ENCODE results near the gene SOAT2. TPM values are rescaled to one million over a fixed set of nuclear protein-coding genes. Genes with fewer than 3 reads are reported as not detected.

The SOAT2 gene
- total and polyA plus RNA-seq, 2 donors (not counting 3 experiments of a cell fraction or from before 2014, with no cell fraction given): not detected

DNA sequence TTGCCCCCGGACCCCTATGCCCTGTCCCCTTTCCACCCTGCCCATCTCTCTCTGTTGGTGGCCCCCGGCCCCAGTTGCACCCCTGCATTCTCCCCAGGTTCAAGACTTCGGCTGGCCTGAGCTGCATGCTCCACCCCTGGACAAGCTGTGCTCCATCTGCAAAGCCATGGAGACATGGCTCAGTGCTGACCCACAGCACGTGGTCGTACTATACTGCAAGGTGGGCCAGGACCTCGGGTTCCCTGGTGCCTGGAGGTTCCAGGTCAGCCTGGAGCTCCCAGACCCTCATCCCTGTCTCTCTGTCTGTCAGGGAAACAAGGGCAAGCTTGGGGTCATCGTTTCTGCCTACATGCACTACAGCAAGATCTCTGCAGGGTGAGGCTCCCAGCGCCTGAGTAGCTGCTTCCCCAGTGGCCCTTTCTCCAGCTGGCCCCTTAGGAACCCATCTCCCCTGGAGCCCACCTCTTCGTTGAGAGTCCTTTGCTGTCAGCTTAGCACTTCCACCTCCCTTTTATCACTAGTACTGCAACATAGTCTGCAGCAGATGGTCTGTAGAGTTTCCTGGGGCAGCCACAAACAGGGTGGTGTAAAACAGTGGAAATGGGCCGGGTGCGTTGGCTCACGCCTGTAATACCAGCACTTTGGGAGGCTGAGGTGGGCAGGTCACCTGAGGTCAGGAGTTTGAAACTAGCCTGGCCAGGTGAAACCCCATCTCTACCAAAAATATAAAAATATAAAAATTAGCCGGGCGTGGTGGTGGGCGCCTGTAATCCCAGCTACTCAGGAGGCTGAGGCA, 47.6 kb upstream of the SOAT2 start:
- peaks cover 37% of the 10 kb centered on the region for H3K4me1 ChIP-seq (ENCODE audit: control insufficient read depth, extremely low read depth, insufficient read depth, low read length)
- TF ChIP-seq, protein P1, sequence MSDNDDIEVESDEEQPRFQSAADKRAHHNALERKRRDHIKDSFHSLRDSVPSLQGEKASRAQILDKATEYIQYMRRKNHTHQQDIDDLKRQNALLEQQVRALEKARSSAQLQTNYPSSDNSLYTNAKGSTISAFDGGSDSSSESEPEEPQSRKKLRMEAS (IDR thresholded peaks at IDR 0.05; ENCODE audit: insufficient read depth, insufficient read length): no peak
- TF ChIP-seq MYC (IDR thresholded peaks at IDR 0.05; ENCODE audit: low read depth, low read length): no peak
- TF ChIP-seq FOS (IDR thresholded peaks at IDR 0.05; ENCODE audit: borderline replicate concordance, insufficient read depth, low read length): no peak
- TF ChIP-seq, protein P2, sequence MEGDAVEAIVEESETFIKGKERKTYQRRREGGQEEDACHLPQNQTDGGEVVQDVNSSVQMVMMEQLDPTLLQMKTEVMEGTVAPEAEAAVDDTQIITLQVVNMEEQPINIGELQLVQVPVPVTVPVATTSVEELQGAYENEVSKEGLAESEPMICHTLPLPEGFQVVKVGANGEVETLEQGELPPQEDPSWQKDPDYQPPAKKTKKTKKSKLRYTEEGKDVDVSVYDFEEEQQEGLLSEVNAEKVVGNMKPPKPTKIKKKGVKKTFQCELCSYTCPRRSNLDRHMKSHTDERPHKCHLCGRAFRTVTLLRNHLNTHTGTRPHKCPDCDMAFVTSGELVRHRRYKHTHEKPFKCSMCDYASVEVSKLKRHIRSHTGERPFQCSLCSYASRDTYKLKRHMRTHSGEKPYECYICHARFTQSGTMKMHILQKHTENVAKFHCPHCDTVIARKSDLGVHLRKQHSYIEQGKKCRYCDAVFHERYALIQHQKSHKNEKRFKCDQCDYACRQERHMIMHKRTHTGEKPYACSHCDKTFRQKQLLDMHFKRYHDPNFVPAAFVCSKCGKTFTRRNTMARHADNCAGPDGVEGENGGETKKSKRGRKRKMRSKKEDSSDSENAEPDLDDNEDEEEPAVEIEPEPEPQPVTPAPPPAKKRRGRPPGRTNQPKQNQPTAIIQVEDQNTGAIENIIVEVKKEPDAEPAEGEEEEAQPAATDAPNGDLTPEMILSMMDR (IDR thresholded peaks at IDR 0.05; ENCODE audit: extremely low read depth in 1 of 2, insufficient read depth in 1 of 2, low read depth in 1 of 2, low read length in 2 of 2): no peak
- no peak for TF ChIP-seq JUN (IDR thresholded peaks at IDR 0.05; ENCODE audit: borderline replicate concordance, insufficient read depth, insufficient read length, low read depth)
- TF ChIP-seq GATA2 (IDR thresholded peaks at IDR 0.05; ENCODE audit: insufficient read depth, insufficient read length, low read depth, low read length): no peak
- TF ChIP-seq EZH2 (IDR thresholded peaks at IDR 0.05; ENCODE audit: borderline replicate concordance, low read depth, low read length, severe bottlenecking): no peak
- TF ChIP-seq POLR2AphosphoS5 (IDR thresholded peaks at IDR 0.05; ENCODE audit: insufficient read depth, low read depth, low read length): no peak
- TF ChIP-seq POLR2A (IDR thresholded peaks at IDR 0.05; ENCODE audit: low read depth, low read length): no peak
- no peak for FAIRE-seq
- POLR2A ChIA-PET: no interaction called here
- H2AFZ ChIP-seq (ENCODE audit: low read depth, low read length): no peak overlapping the region
- H3K36me3 ChIP-seq (ENCODE audit: control insufficient read depth in 2 of 2, extremely low read depth in 1 of 2, insufficient read depth in 2 of 2, low read length in 2 of 2): peaks cover 0 to 33% of the 10 kb centered on the region in 2 experiments
- H3K9me1 ChIP-seq (replicated peaks; ENCODE audit: control insufficient read depth, extremely low read depth, insufficient read depth, low read length): no peaks in the 10 kb centered on the region
- H3K9ac ChIP-seq (replicated peaks; ENCODE audit: extremely low read depth, insufficient read depth, low read length): no peak overlapping the region
- peaks cover 9% of the 10 kb centered on the region for H3K79me2 ChIP-seq (ENCODE audit: control insufficient read depth, insufficient read depth, low read length)
- H4K20me1 ChIP-seq (replicated peaks; ENCODE audit: control insufficient read depth, extremely low read depth, insufficient read depth, low read length): no peaks in the 10 kb centered on the region
- H3K4me3 ChIP-seq (replicated peaks in 1 of 3; ENCODE audit: insufficient read depth in 1 of 3, low read depth in 1 of 3, low read length in 3 of 3): no peak overlapping the region
- no peak for DNase-seq (ENCODE audit: low read depth, low spot score)
- no peaks in the 10 kb centered on the region for H3K27me3 ChIP-seq (ENCODE audit: control insufficient read depth in 2 of 2, insufficient read depth in 2 of 2, low read length in 2 of 2)
- intact Hi-C loops (cut with micrococcal nuclease): no loop called here
- H3K27ac ChIP-seq (ENCODE audit: insufficient read depth, low read depth, low read length): no peak overlapping the region
- H3K9me3 ChIP-seq (replicated peaks; ENCODE audit: control insufficient read depth, insufficient read depth, low read length): no peaks in the 10 kb centered on the region
- H3K4me2 ChIP-seq (ENCODE audit: insufficient read depth, low read length): no peak overlapping the region
- CTCF ChIA-PET: interaction anchor here (2.4 to 3.0 kb wide), 2 partner anchors 10 to 43 kb away, joined by 13 to 21 read pairs; no protein-coding TSS in a partner anchor
- no TSS peak for BruUV-seq (replicated peaks)
- dilution Hi-C loops (cut with MboI; ENCODE audit: extremely low pct_ligation_motif_present, low sequenced_read_pairs): no loop called here

All from endothelial cell of umbilical vein (primary cell).